CD8-positive, alpha-beta memory T cell (primary cell): ENCODE results near the gene IP6K2. TPM values are rescaled to one million over a fixed set of nuclear protein-coding genes. Genes with fewer than 3 reads are reported as not detected.

Experiments used
- CTCF ChIA-PET: fragments of 350-600 bp; sonication (Branson Sonifier 250); formaldehyde crosslinking; loops from one replicate; lab custom pipeline; 2021; ENCODE audit warnings: antibody characterized with exemption; lab: Charles Lee
- POLR2A ChIA-PET: fragments of 350-600 bp; sonication (Branson Sonifier 250); formaldehyde crosslinking; loops from one replicate; lab custom pipeline; 2021; ENCODE audit warnings: antibody characterized with exemption; lab: Charles Lee
- DNase-seq, 5 donors: peaks; one replicate each; pipeline versions ENCODE4 v3.0.0 to v3.0.0-alpha.2; 2020 to 2022; ENCODE audit warnings: mixed read lengths in 1 of 5
- H3K27ac ChIP-seq: one replicate; pipeline ENCODE4 v1.7.0; 2013; ENCODE audit warnings: low read depth, mild to moderate bottlenecking, low read length, moderate library complexity
- H3K27me3 ChIP-seq: 2 replicates; pipeline ENCODE4 v1.7.0; 2013; ENCODE audit warnings: low read length, mild to moderate bottlenecking; ENCODE audit not compliant: insufficient read depth, poor library complexity, severe bottlenecking
- H3K36me3 ChIP-seq: 2 replicates; pipeline ENCODE4 v1.7.0; 2013; ENCODE audit warnings: mild to moderate bottlenecking, low read length, moderate library complexity; ENCODE audit not compliant: insufficient read depth
- H3K4me1 ChIP-seq: 2 replicates; pipeline ENCODE4 v1.7.0; 2013; ENCODE audit warnings: mild to moderate bottlenecking, low read length, moderate library complexity; ENCODE audit not compliant: insufficient read depth
- H3K4me3 ChIP-seq: 2 replicates; pipeline ENCODE4 v1.7.0; 2013; ENCODE audit warnings: mild to moderate bottlenecking, low read length
- H3K9me3 ChIP-seq: 2 replicates; pipeline ENCODE4 v1.7.0; 2013; ENCODE audit warnings: mild to moderate bottlenecking, low read length
- H3K27ac Mint-ChIP-seq, 8 donors: one replicate each; pipeline ENCODE4 v1.8.0; 2020 to 2021; ENCODE audit warnings: mixed read lengths in 8 of 8, mild to moderate bottlenecking in 6 of 8, inconsistent platforms in 3 of 8, moderate library complexity in 3 of 8
- H3K27me3 Mint-ChIP-seq, 2 donors: one replicate each; pipeline ENCODE4 v1.8.0; 2020 to 2021; ENCODE audit warnings: mixed read lengths in 2 of 2, mild to moderate bottlenecking in 1 of 2, moderate library complexity in 1 of 2
- H3K36me3 Mint-ChIP-seq, 3 donors: one replicate each; pipeline ENCODE4 v1.8.0; 2020 to 2021; ENCODE audit warnings: mixed read lengths in 3 of 3, inconsistent platforms in 1 of 3, mild to moderate bottlenecking in 1 of 3
- H3K4me1 Mint-ChIP-seq, 3 donors: one replicate each; pipeline ENCODE4 v1.8.0; 2020 to 2021; ENCODE audit warnings: mixed read lengths in 3 of 3, inconsistent platforms in 1 of 3, mild to moderate bottlenecking in 1 of 3
- H3K4me3 Mint-ChIP-seq, 7 donors: one replicate each; pipeline ENCODE4 v1.8.0; 2020 to 2021; ENCODE audit warnings: mixed read lengths in 7 of 7, mild to moderate bottlenecking in 6 of 7, moderate library complexity in 4 of 7, inconsistent platforms in 2 of 7
- H3K9me3 Mint-ChIP-seq, 5 donors: one replicate each; pipeline ENCODE4 v1.8.0; 2020 to 2022; ENCODE audit warnings: mixed read lengths in 5 of 5, mild to moderate bottlenecking in 3 of 5, moderate library complexity in 2 of 5, inconsistent platforms in 1 of 5
- polyA plus RNA-seq: library from polyadenylated mRNA; unstranded; fragments of 300-500 nt; fragmentation: Illumina TruSeq; gene quantifications from one replicate; pipeline ENCODE4 v1.2.3, GENCODE V29; 2021
- total RNA-seq, 2 experiments: library from RNA; stranded (reverse); gene quantifications; one replicate each; pipeline ENCODE4 v1.2.3, GENCODE V29; 2021

IP6K2 gene
- total and polyA plus RNA-seq, 3 experiments from 2014 or later = 43.9 to 50.5 (median 47.1) TPM

DNA sequence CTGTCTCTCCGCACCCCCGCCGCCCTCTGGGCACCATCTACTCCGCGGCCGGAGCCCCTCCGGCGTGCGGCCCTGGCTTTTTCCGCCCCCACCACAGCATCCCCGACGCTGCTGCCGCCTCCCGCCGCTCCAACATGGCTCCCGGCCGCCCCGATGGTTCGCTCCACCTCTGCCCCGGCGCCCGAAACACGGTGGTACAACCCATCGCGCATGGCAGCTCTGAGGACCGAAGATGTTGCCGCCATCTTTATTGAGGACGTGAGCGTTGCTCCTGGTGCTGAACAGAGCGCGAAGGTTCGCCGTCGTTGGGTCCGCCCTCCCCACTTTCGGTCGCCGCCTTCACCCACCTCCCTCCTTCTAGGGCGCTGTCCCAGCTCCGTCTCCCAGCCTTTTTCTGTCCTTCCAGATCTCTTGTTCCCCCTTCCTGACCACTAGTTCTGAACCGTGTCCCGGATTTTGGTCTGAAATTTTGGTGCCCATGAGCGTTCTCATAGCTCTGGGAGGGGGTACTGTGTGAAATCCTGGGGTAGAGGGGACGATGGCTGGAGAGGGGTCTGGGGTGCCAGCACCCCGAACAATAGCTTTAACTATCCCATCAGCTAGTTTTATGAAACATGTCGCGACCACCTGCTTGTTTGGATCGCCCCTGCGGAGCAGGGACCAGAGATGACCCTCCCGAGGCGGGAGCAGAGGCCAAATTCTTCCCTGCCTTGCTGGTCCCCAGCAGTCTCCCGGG lies 54.1 kb downstream of the IP6K2 start, which contains the start of gene CELSR3:
CELSR3 (minus strand) TSS at position 134 of the 736 bp plus-strand sequence. CDS start 252 bp downstream, outside the sequence.
- Mint-ChIP-seq H3K4me1 (peaks cover 15 to 31% (median 16%) of the 10 kb centered on the region in 3 donors), H3K27me3 (peaks cover 8 to 22% of the 10 kb centered on the region in 2 donors), H3K27ac (peak within 1 kb of the TSS in 2 of 8 donors; percentile 61 to 87), H3K4me3 (peak within 1 kb of the TSS; percentile 78 to 90 (median 84)), H3K36me3 (peaks cover 0 to 1% (median 0%) of the 10 kb centered on the region in 3 donors), H3K9me3 (peaks cover 0 to 1% (median 0%) of the 10 kb centered on the region in 5 donors)
- POLR2A ChIA-PET = interaction anchor here (0.9 kb wide), 1 partner anchor 150 kb away, joined by 3 read pairs; no protein-coding TSS in a partner anchor
- Histone ChIP-seq H3K27ac (peak within 1 kb of the TSS; percentile 73), H3K36me3 (no peaks in the 10 kb centered on the region), H3K9me3 (no peaks in the 10 kb centered on the region), H3K4me1 (peaks cover 26% of the 10 kb centered on the region), H3K4me3 (peak within 1 kb of the TSS; percentile 74), H3K27me3 (peaks cover 14% of the 10 kb centered on the region)
- DNase-seq = peak in 4 of 5 donors; percentile 42 to 73 (median 58)
- CTCF ChIA-PET = interaction anchor here (1.2 kb wide), 1 partner anchor 22 kb away, joined by 3 read pairs; no protein-coding TSS in a partner anchor

DNA sequence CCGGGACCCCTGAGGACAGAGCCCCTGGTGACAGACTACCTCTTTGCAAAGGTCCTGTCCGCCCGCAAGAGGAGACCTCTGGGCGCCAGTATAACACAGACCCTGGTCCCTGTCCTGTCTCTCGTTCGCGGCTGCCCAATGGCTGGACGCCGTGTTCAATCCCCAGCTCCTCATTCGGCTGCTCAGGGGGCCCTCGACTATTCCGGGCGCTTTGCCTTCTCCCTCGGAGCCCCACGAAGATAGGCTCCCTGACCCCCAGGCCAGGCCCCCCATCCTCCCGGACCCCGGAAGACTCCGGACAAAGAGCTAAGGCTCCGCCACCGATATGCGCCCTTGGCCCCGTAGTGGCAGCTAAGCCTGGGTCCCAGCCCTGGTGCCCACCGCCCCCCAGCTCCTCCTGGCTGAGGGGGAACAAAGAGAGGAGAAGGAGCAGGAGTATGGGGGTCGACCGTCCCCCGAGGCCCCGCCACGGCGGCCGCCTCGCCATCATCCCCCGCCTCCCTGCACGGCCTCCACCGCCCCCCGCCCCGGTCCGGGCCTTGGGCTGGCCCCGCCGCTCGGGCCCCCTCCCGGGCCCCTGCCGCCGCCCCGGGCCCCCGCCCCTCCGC lies 54.8 kb downstream of the IP6K2 start:
- Mint-ChIP-seq H3K9me3 (peaks cover 0 to 1% (median 0%) of the 10 kb centered on the region in 5 donors), H3K4me1 (peaks cover 16 to 38% (median 18%) of the 10 kb centered on the region in 3 donors)
- POLR2A ChIA-PET = interaction anchor here (0.6 to 0.9 kb wide), 3 partner anchors 28 to 150 kb away, joined by 3 read pairs; partner anchors contain the start of gene IP6K2

DNA sequence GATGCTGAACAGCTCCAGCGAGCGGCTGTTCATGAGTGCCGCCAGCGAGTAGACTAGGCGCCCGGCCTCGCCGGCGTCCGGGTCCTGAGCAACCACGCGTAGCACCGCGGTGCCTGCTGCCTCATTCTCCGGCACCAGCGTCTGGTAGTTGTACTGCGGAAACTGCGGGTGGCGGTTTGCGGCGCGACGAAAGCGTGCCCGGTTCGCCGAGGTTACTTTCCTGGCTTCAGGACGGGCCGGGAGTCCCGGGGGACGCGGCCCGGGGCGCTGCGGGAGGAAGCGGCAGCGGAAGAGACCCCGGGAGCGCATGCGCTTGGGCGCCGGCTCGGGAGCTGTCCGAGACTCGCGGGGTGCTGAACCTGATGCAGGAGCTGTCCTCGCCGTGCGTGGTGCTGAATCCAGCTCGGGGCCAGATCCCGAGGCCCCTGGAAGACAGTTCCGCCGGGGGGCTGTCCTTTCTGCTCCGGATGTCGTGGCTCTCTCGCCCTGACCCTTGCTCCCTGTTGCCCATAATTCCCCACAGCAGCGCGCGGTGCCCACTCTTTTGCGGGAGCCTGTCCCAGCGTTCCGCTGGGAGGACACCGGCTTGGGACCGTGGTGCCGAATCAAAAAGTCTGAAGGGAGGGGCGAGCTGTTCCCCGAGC lies 55.4 kb downstream of the IP6K2 start:
- Mint-ChIP-seq H3K27me3 (peaks cover 8 to 22% of the 10 kb centered on the region in 2 donors), H3K36me3 (peaks cover 0 to 1% (median 0%) of the 10 kb centered on the region in 3 donors), H3K4me1 (peaks cover 16 to 44% (median 20%) of the 10 kb centered on the region in 3 donors), H3K4me3 (peak overlapping the region; percentile 32 to 68 (median 52)), H3K27ac (peak overlapping the region in 2 of 8 donors; percentile 54 to 70), H3K9me3 (peaks cover 0 to 1% (median 0%) of the 10 kb centered on the region in 5 donors)
- Histone ChIP-seq H3K9me3 (no peaks in the 10 kb centered on the region), H3K4me1 (peaks cover 30% of the 10 kb centered on the region), H3K4me3 (no peak overlapping the region), H3K36me3 (no peaks in the 10 kb centered on the region), H3K27me3 (peaks cover 14% of the 10 kb centered on the region), H3K27ac (no peak overlapping the region)
- ChIA-PET CTCF (no interaction called here), POLR2A (interaction anchor here (0.6 to 0.9 kb wide), 4 partner anchors 27 to 151 kb away, joined by 3 read pairs; partner anchors contain the start of gene IP6K2)
- DNase-seq = peak; percentile 69 to 84 (median 70)

More for the DNA sequence above, 54.8 kb downstream of the IP6K2 start:
- H3K27me3 Mint-ChIP-seq = peaks cover 8 to 22% of the 10 kb centered on the region in 2 donors
- CTCF ChIA-PET = no interaction called here
- no peak for DNase-seq
- H3K36me3 Mint-ChIP-seq = peaks cover 0 to 1% (median 0%) of the 10 kb centered on the region in 3 donors
- no peaks in the 10 kb centered on the region for H3K9me3 ChIP-seq
- H3K4me1 ChIP-seq = peaks cover 26% of the 10 kb centered on the region
- H3K27me3 ChIP-seq = peaks cover 14% of the 10 kb centered on the region
- peak overlapping the region in 1 of 8 donors; percentile 87 for H3K27ac Mint-ChIP-seq
- no peak overlapping the region for H3K4me3 ChIP-seq
- H3K36me3 ChIP-seq = no peaks in the 10 kb centered on the region
- no peak overlapping the region for H3K27ac ChIP-seq
- peak overlapping the region in 3 of 7 donors; percentile 40 to 90 (median 65) for H3K4me3 Mint-ChIP-seq

DNA sequence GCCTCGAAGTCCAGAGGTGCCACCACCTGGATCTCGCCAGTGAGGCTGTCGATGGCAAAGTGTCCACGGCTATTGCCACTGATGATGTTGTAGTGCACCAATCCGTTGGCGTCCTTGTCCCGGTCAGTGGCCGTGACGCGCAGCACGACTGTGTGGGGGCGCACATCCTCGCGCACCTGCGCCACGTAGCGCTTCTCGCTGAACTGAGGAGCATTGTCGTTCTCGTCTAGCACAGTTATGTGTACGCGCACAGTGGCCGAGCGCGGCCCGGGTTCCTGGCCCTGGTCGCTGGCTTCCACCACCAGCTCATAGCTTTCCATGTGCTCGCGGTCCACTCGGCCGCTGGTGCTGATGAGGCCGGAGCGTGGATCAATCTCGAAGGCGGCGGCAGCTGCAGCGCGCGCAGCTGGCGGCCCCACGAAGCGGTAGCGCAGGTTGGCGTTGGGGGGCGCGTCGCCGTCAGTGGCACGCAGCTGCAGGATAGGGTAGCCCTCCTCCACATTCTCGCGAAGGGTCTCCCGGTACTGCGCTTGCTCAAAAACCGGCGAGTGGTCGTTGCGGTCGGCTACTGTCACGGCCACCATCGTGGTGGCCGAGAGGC lies 56.1 kb downstream of the IP6K2 start:
- Mint-ChIP-seq H3K9me3 (peaks cover 0 to 1% (median 0%) of the 10 kb centered on the region in 5 donors), H3K27me3 (peaks cover 8 to 22% of the 10 kb centered on the region in 2 donors), H3K4me3 (peak overlapping the region in 2 of 7 donors; percentile 23 to 82), H3K4me1 (peaks cover 16 to 48% (median 20%) of the 10 kb centered on the region in 3 donors), H3K36me3 (peaks cover 0 to 1% (median 0%) of the 10 kb centered on the region in 3 donors), H3K27ac (peak overlapping the region in 1 of 8 donors; percentile 70)
- peaks cover 32% of the 10 kb centered on the region for H3K4me1 ChIP-seq
- H3K27ac ChIP-seq = no peak overlapping the region
- ChIA-PET CTCF (no interaction called here), POLR2A (no interaction called here)
- no peak for DNase-seq
- H3K9me3 ChIP-seq = no peaks in the 10 kb centered on the region
- H3K4me3 ChIP-seq = no peak overlapping the region
- peaks cover 14% of the 10 kb centered on the region for H3K27me3 ChIP-seq
- no peaks in the 10 kb centered on the region for H3K36me3 ChIP-seq

DNA sequence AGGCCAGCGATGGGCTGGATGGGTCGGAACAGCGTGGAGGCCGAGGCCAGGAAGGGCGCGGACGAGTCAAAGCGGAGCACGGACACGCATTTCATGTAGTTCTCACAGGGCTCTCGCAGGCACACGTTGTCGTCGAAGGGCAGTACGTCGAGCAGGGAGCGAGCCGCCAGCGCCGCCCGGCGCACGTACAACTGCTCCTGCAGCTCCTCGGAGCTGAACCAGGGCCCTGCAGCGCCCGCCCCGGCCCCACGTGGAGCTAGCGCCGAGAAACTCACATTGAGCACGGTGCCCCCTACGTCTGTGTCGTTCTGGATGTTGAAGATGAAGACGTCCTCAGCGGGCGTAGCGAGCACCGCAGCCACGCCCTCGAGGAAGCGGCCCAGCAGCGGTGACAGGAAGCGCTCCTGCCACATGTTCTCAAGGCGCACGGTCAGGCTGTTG lies 60.2 kb downstream of the IP6K2 start:
- peaks cover 4 to 36% (median 7%) of the 10 kb centered on the region in 3 donors for H3K4me1 Mint-ChIP-seq
- peak overlapping the region; percentile 53 for H3K4me3 ChIP-seq
- peak overlapping the region; percentile 67 to 91 (median 75) for H3K4me3 Mint-ChIP-seq
- H3K27me3 Mint-ChIP-seq = peaks cover 3 to 9% of the 10 kb centered on the region in 2 donors
- peaks cover 19% of the 10 kb centered on the region for H3K4me1 ChIP-seq
- ChIA-PET CTCF (interaction anchor here (1.0 to 3.3 kb wide), 5 partner anchors 17 to 256 kb away, joined by 3 to 15 read pairs (median 4); partner anchors contain the start of gene SLC26A6), POLR2A (interaction anchor here (1.0 kb wide), 1 partner anchor 21 kb away, joined by 4 read pairs; the partner anchor contains the start of gene SLC26A6)
- H3K27ac ChIP-seq = peak overlapping the region; percentile 57
- H3K27ac Mint-ChIP-seq = peak overlapping the region in 7 of 8 donors; percentile 45 to 82 (median 75)
- peak in 4 of 5 donors; percentile 20 to 64 (median 32) for DNase-seq
- H3K9me3 ChIP-seq = no peaks in the 10 kb centered on the region
- H3K36me3 ChIP-seq = no peaks in the 10 kb centered on the region
- H3K27me3 ChIP-seq = peaks cover 1% of the 10 kb centered on the region
- H3K36me3 Mint-ChIP-seq = peaks cover 0 to 7% (median 1%) of the 10 kb centered on the region in 3 donors
- H3K9me3 Mint-ChIP-seq = peaks cover 0 to 1% (median 0%) of the 10 kb centered on the region in 5 donors

DNA sequence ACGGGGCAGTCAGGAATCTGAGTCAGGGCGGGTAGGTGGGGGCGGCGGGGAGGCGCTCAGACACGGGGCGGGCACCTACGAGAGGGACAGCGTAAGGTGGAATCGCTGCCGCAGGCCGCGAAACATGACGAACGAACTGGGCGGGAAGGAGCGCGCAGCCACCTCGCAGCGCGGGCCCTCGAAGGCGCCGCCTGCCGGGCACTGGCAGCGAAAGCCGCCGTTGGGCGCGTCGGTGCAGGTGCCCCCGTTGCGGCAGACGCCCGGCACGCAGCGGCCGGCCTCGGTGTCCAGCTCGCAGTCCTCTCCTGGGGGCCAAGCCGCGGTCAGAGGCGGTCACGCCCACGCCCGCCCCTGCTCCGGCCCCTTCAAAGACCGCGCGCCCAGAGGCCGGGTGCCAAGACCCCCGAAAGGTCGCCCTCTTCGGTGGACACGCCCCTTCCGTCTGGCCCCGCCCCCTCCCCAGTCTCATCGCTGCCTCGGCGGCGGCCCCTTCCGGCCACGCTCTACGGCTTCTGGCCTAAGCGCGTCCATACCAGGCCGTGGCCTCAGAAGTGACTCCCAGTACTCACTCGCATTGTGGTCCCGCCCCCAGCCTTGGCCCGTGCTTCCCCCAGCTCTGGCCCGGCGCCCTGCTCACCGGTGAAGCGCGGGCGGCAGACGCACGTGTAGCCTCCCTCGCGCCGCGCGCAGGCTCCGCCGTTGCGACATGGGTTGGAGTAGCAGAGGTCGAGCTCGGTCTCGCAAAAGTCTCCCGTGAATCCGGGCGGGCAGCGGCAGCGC lies 60.8 kb downstream of the IP6K2 start:
- Histone ChIP-seq H3K27me3 (no peaks in the 10 kb centered on the region), H3K27ac (peak overlapping the region; percentile 57), H3K4me1 (peaks cover 13% of the 10 kb centered on the region), H3K9me3 (no peaks in the 10 kb centered on the region), H3K4me3 (peak overlapping the region; percentile 53), H3K36me3 (no peaks in the 10 kb centered on the region)
- Mint-ChIP-seq H3K27ac (peak overlapping the region; percentile 78 to 95 (median 88)), H3K4me1 (peaks cover 4 to 30% (median 5%) of the 10 kb centered on the region in 3 donors), H3K36me3 (peaks cover 0 to 7% (median 1%) of the 10 kb centered on the region in 3 donors), H3K27me3 (peaks cover 3 to 9% of the 10 kb centered on the region in 2 donors), H3K4me3 (peak overlapping the region; percentile 80 to 91 (median 84)), H3K9me3 (peaks cover 0 to 1% (median 0%) of the 10 kb centered on the region in 5 donors)
- DNase-seq = peak; percentile 77 to 89 (median 87)
- ChIA-PET CTCF (interaction anchor here (1.0 to 3.3 kb wide), 3 partner anchors 17 to 112 kb away, joined by 3 to 15 read pairs (median 4); partner anchors contain the start of gene SLC26A6), POLR2A (interaction anchor here (1.0 kb wide), 1 partner anchor 21 kb away, joined by 4 read pairs; the partner anchor contains the start of gene SLC26A6)
